Muscle of leg (tissue), 16 donors: ENCODE data around the gene EPB41L1. TPM values are rescaled to one million over a fixed set of nuclear protein-coding genes. Genes with fewer than 3 reads are reported as not detected.

ENCODE experiments used
- DNase-seq: peaks from one replicate; pipeline ENCODE4 v3.0.0; 2013
- H3K27ac ChIP-seq: one replicate; pipeline ENCODE4 v1.5.1; 2013; ENCODE audit warnings: mild to moderate bottlenecking, low read length, control low read depth
- H3K27me3 ChIP-seq: one replicate; pipeline ENCODE4 v1.6.1; 2013; ENCODE audit warnings: low read length; ENCODE audit not compliant: control insufficient read depth, insufficient read depth
- H3K36me3 ChIP-seq: one replicate; pipeline ENCODE4 v1.6.1; 2013; ENCODE audit warnings: low read length; ENCODE audit not compliant: control insufficient read depth, insufficient read depth
- H3K4me1 ChIP-seq: one replicate; pipeline ENCODE4 v1.6.1; 2013; ENCODE audit warnings: low read length; ENCODE audit not compliant: control insufficient read depth, insufficient read depth
- H3K4me3 ChIP-seq: one replicate; pipeline ENCODE4 v1.5.1; 2013; ENCODE audit warnings: low read length, control low read depth
- H3K9me3 ChIP-seq: replicated peaks from 2 replicates; pipeline ENCODE4 v1.6.1; 2013; ENCODE audit warnings: low read depth, low read length; ENCODE audit not compliant: control insufficient read depth
- WGBS: methylation state at CpG from one replicate; pipeline ENCODE4 v1.1.5; 2013; ENCODE audit warnings: missing lambda C conversion rate; ENCODE audit not compliant: insufficient coverage; 5-methylcytosine and 5-hydroxymethylcytosine counted together
- long read RNA-seq, 11 donors: transcript quantifications; one replicate each; lab custom pipeline, GENCODE V29; 2026
- polyA plus RNA-seq, 8 donors: library from polyadenylated mRNA; unstranded; fragments of 120-200 nt; gene quantifications; one replicate each; pipeline versions ENCODE4 v1.2.1 to v1.2.3, GENCODE V29; 2013; ENCODE audit warnings: inconsistent platforms in 1 of 8, low replicate concordance in 1 of 8; ENCODE audit not compliant: insufficient read length in 8 of 8, insufficient read depth in 1 of 8
- total RNA-seq: library from RNA; stranded (reverse); fragments of 120-200 nt; gene quantifications from one replicate; pipeline ENCODE4 v1.2.4, GENCODE V29; 2013

Gene EPB41L1
- 14.3 TPM for total RNA-seq
- polyA plus RNA-seq: 10 to 100 TPM; 18.5 to 37.6 (median 26.4) TPM
- long read RNA-seq, donor 1: 0 reads
- long read RNA-seq, donor 2: 0 reads
- long read RNA-seq, donor 3: 0 reads
- long read RNA-seq, donor 4: 0 reads
- long read RNA-seq, donor 5, full-length matches to known transcripts: 1 of 6 reads
- long read RNA-seq, donor 5, partial matches to known transcripts: 5 of 6 reads
- long read RNA-seq, donor 5, other reads (novel, unspliced or antisense): 0 of 6 reads
- long read RNA-seq, donor 6: 0 reads
- long read RNA-seq, donor 7: 0 reads
- long read RNA-seq, donor 8, partial matches to known transcripts: 5 of 5 reads
- long read RNA-seq, donor 8, other reads (novel, unspliced or antisense): 0 of 5 reads
- long read RNA-seq, donor 9: 0 reads
- long read RNA-seq, donor 10, partial matches to known transcripts: 12 of 12 reads
- long read RNA-seq, donor 10, other reads (novel, unspliced or antisense): 0 of 12 reads
- long read RNA-seq, donor 11: 0 reads

GRCh38 chr20:36154700-36155628, at the start of gene EPB41L1:
TSS of gene EPB41L1 (plus strand) at chr20:36154740. CDS start at chr20:36173778, 19,038 bp downstream.
- H3K36me3 ChIP-seq: no peaks in the 10 kb centered on the region
- H3K27ac ChIP-seq: peak within 1 kb of the TSS; percentile 69
- H3K4me3 ChIP-seq: peak within 1 kb of the TSS; percentile 64
- DNase-seq: peak; percentile 48
- 5% methylated on average over 41 of the region's 51 CpGs for WGBS
- peaks cover 8% of the 10 kb centered on the region for H3K27me3 ChIP-seq
- no peaks in the 10 kb centered on the region for H3K9me3 ChIP-seq
- H3K4me1 ChIP-seq: peaks cover 38% of the 10 kb centered on the region

DNA sequence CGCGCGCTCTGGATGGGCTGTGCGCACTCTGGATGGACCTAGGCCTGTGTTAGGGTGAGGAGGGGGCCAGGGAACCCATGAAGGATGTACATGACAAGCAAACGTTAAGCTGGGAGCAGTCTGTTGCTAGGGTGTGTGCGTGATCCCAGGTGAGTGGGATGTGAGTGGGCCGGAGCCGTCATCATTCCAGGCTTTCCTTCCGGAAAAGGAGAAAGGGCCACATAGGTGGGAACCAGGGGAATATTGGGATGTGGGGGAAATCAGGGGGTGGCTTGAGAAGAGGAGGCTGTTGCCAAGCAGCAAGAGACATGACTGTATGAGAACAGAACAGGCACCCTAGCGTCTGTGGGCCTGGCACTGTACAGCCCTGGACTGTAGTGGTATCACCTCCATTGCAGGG, 49.7 kb upstream of the EPB41L1 start:
- DNase-seq: no peak
- WGBS: 90% methylated on average over 10 of the region's 10 CpGs
- no peaks in the 10 kb centered on the region for H3K36me3 ChIP-seq

GRCh38 chr20:36105711-36106226, 48.8 kb upstream of the EPB41L1 start:
- DNase-seq: no peak
- Histone ChIP-seq H3K9me3 (no peaks in the 10 kb centered on the region), H3K4me3 (no peak overlapping the region), H3K27ac (no peak overlapping the region), H3K27me3 (no peaks in the 10 kb centered on the region), H3K36me3 (no peaks in the 10 kb centered on the region), H3K4me1 (peaks cover 26% of the 10 kb centered on the region)
- 60% methylated on average over 1 of the region's 1 CpG for WGBS

More for the DNA sequence above, 49.7 kb upstream of the EPB41L1 start:
- no peaks in the 10 kb centered on the region for H3K9me3 ChIP-seq
- H3K27me3 ChIP-seq: no peaks in the 10 kb centered on the region
- H3K4me1 ChIP-seq: peaks cover 34% of the 10 kb centered on the region
- no peak overlapping the region for H3K27ac ChIP-seq
- no peak overlapping the region for H3K4me3 ChIP-seq

GRCh38 chr20:36106606-36107005, 47.9 kb upstream of the EPB41L1 start:
- 86% methylated on average over 2 of the region's 5 CpGs for WGBS
- H3K9me3 ChIP-seq: no peaks in the 10 kb centered on the region
- H3K27me3 ChIP-seq: no peaks in the 10 kb centered on the region
- no peak for DNase-seq
- H3K4me3 ChIP-seq: no peak overlapping the region
- H3K36me3 ChIP-seq: no peaks in the 10 kb centered on the region
- H3K27ac ChIP-seq: no peak overlapping the region
- H3K4me1 ChIP-seq: peaks cover 18% of the 10 kb centered on the region

DNA sequence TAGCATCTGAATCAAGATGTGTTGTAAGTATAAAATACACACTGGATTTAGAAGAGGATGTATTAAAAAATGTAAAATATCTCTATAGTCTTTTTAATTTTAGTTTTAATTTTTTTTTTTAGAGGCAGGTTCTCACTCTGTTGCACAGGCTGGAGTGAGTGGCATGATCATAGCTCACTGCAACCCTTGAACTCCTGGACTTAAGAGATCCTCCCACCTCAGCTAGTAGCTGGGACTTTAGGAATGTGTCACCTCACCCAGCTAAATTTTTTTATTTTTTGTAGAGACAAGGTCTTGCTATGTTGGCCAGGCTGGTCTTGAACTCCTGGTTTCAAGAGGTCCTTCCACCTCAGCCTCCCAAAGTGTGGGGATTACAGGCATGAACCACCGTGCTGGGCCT, 46.7 kb upstream of the EPB41L1 start:
- Histone ChIP-seq H3K36me3 (no peaks in the 10 kb centered on the region), H3K4me3 (no peak overlapping the region), H3K9me3 (no peaks in the 10 kb centered on the region), H3K27ac (no peak overlapping the region), H3K4me1 (peaks cover 10% of the 10 kb centered on the region), H3K27me3 (no peaks in the 10 kb centered on the region)
- DNase-seq: no peak
- WGBS: no CpG with 5 or more reads among the region's 1 CpG

- Histone ChIP-seq H3K4me1 (peaks cover 9% of the 10 kb centered on the region), H3K27me3 (no peaks in the 10 kb centered on the region), H3K9me3 (no peaks in the 10 kb centered on the region), H3K27ac (no peak overlapping the region), H3K36me3 (no peaks in the 10 kb centered on the region), H3K4me3 (no peak overlapping the region)
- no peak for DNase-seq
- 82% methylated on average over 5 of the region's 6 CpGs for WGBS
Observed at GRCh38 chr20:36109251-36109947, 45.1 kb upstream of the EPB41L1 start.

DNA sequence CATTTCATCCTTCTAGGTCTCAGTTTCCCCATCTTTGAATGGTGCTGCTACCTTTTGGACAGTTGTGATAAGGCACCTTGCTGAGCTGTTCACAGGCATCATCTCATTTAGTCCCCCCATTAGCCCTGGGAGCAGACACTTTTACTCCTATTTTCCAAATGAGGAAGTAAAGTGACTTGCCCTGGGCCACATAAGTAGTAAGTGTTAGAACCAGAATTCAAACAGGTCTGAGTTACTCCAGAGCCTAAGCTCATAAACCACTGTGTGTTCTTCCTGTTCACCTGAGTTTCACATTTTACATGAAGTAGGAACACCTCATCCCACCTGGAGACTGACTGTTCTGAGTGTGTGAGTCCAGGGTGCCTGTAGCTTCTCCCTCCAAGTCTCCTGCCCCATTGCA, 43.5 kb upstream of the EPB41L1 start:
- H3K4me3 ChIP-seq: no peak overlapping the region
- DNase-seq: no peak
- no peaks in the 10 kb centered on the region for H3K9me3 ChIP-seq
- no peaks in the 10 kb centered on the region for H3K27me3 ChIP-seq
- peaks cover 9% of the 10 kb centered on the region for H3K4me1 ChIP-seq
- H3K36me3 ChIP-seq: no peaks in the 10 kb centered on the region
- no peak overlapping the region for H3K27ac ChIP-seq

- WGBS: 90% methylated on average over 4 of the region's 6 CpGs
- H3K36me3 ChIP-seq: no peaks in the 10 kb centered on the region
- H3K4me3 ChIP-seq: no peak overlapping the region
- H3K9me3 ChIP-seq: no peaks in the 10 kb centered on the region
- H3K27me3 ChIP-seq: peaks cover 2% of the 10 kb centered on the region
- DNase-seq: no peak
- no peak overlapping the region for H3K27ac ChIP-seq
- H3K4me1 ChIP-seq: peaks cover 13% of the 10 kb centered on the region
Observed at GRCh38 chr20:36112112-36112511, 42.4 kb upstream of the EPB41L1 start.

DNA sequence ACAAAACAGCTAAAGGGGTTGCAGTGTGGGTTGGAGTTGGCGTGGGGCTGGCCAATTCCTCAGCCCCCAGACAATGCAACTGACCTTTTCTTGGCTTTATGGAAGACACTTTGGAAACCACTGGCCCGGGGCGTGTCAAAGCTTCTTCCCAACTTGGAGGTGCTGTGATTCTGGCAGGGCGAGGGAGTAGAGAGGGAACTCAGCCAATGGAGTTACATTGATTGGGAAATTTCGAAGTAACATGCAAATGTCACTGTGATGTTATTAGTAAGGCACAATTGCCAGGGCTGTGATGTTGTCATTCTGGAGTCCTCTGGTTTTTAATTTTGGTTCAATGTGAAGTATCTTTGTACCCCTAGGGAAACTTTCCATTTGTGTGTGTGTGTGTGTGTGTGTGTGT, 41.5 kb upstream of the EPB41L1 start:
- Histone ChIP-seq H3K27ac (no peak overlapping the region), H3K27me3 (peaks cover 2% of the 10 kb centered on the region), H3K4me3 (no peak overlapping the region), H3K9me3 (no peaks in the 10 kb centered on the region), H3K36me3 (no peaks in the 10 kb centered on the region), H3K4me1 (peaks cover 13% of the 10 kb centered on the region)
- WGBS: 60% methylated on average over 4 of the region's 5 CpGs
- DNase-seq: no peak
